HepG2 (cell line): ENCODE results near the gene DIPK1B. TPM values are rescaled to one million over a fixed set of nuclear protein-coding genes. Genes with fewer than 3 reads are reported as not detected.

Source experiments
- ATAC-seq: fragments of 200-7000 bp; cut with Tn5 transposase; 3 replicates; pipeline ENCODE4 v1.9.1; 2020; ENCODE audit warnings: mild to moderate bottlenecking, moderate library complexity
- BruUV-seq: library from RNA; stranded (reverse); fragments of 400-500 nt; replicated peaks from 2 replicates; lab custom pipeline; 2021; lab: Mats Ljungman, UMichigan
- CTCF ChIA-PET: fragments of 300-600 bp; formaldehyde crosslinking; extraction: SDS; loops from one replicate; lab custom pipeline; 2021; ENCODE audit warnings: low total read pairs, inconsistent platforms, low intra/inter-chr PET ratio; lab: Yijun Ruan, JAX
- POLR2A ChIA-PET: fragments of 350-600 bp; sonication (Branson Sonifier 250); formaldehyde crosslinking; loops from one replicate; lab custom pipeline; 2020; ENCODE audit warnings: antibody characterized with exemption, inconsistent platforms; lab: Yijun Ruan, JAX
- DNase-seq: peaks from one replicate; pipeline ENCODE4 v3.0.0-alpha.2; 2015; ENCODE audit warnings: low spot score
- FAIRE-seq: peaks from 3 replicates; lab custom pipeline; 2011; peaks lifted over from hg19 to GRCh38; lab: Jason Lieb, UNC
- H2AFZ ChIP-seq: one replicate; pipeline ENCODE4 v1.6.1; 2011; ENCODE audit warnings: low read length, inconsistent platforms
- H3K27ac ChIP-seq: fragments of 300-600 bp; 3 replicates; pipeline ENCODE4 v1.8.0; 2011; ENCODE audit warnings: mixed run types, mild to moderate bottlenecking, mixed read lengths, low read length, inconsistent platforms; ENCODE audit not compliant: insufficient read depth; ENCODE audit errors: extremely low read length
- H3K27me3 ChIP-seq, 2 experiments: fragments of 200-600 bp in 1 of 2; 2 replicates in 1 of 2; 3 replicates in 1 of 2; pipeline versions ENCODE4 v1.6.0 to v1.8.0; 2011; ENCODE audit warnings: low read length in 2 of 2, mild to moderate bottlenecking in 2 of 2, moderate library complexity in 2 of 2, inconsistent platforms in 1 of 2; ENCODE audit not compliant: insufficient read depth in 2 of 2, control insufficient read depth in 1 of 2
- H3K36me3 ChIP-seq, 2 experiments: fragments of 200-600 bp in 1 of 2; replicated peaks in 1 of 2; 2 replicates in 1 of 2; 3 replicates in 1 of 2; pipeline versions ENCODE4 v1.5.1 to v1.8.0; 2011; ENCODE audit warnings: low read length in 2 of 2, inconsistent platforms in 1 of 2; ENCODE audit not compliant: insufficient read depth in 2 of 2, control insufficient read depth in 1 of 2
- H3K4me1 ChIP-seq: 2 replicates; pipeline ENCODE4 v1.5.1; 2012; ENCODE audit warnings: low read length, inconsistent platforms; ENCODE audit not compliant: insufficient read depth
- H3K4me2 ChIP-seq: 2 replicates; pipeline ENCODE4 v1.6.0; 2011; ENCODE audit warnings: low read depth, low read length, inconsistent platforms
- H3K4me3 ChIP-seq, 3 experiments: fragments of 200-600 bp in 1 of 3; sonication (generic), shearing (Covaris generic) in 1 of 3; replicated peaks in 1 of 3; 2 replicates each; pipeline ENCODE4 v1.5.1; 2011 to 2016; ENCODE audit warnings: low read length in 3 of 3, inconsistent platforms in 2 of 3, low read depth in 2 of 3, mild to moderate bottlenecking in 2 of 3, control low read depth in 1 of 3, mixed read lengths in 1 of 3; ENCODE audit not compliant: insufficient read depth in 1 of 3
- H3K79me2 ChIP-seq: one replicate; pipeline ENCODE4 v1.6.1; 2011; ENCODE audit warnings: low read length, inconsistent platforms; ENCODE audit not compliant: insufficient read depth
- H3K9ac ChIP-seq: 2 replicates; pipeline ENCODE4 v1.6.0; 2011; ENCODE audit warnings: mild to moderate bottlenecking, low read depth, low read length, inconsistent platforms; ENCODE audit not compliant: insufficient read depth
- H3K9me3 ChIP-seq: 2 replicates; pipeline ENCODE4 v1.5.1; 2012; ENCODE audit warnings: mild to moderate bottlenecking, low read length
- H4K20me1 ChIP-seq: 2 replicates; pipeline ENCODE4 v1.6.0; 2011; ENCODE audit warnings: inconsistent platforms, mild to moderate bottlenecking, low read length, moderate library complexity; ENCODE audit not compliant: insufficient read depth
- ATAD3A ChIP-seq: sonication (generic); formaldehyde crosslinking; IDR thresholded peaks from 2 replicates; pipeline ENCODE4 v1.4.0; 2020; ENCODE audit warnings: missing genetic modification reagents
- DR1 ChIP-seq: sonication (generic); formaldehyde crosslinking; IDR thresholded peaks from 2 replicates; pipeline ENCODE4 v1.8.0; 2021; ENCODE audit warnings: mild to moderate bottlenecking, missing genetic modification reagents, inconsistent platforms
- NONO ChIP-seq, 2 experiments: fragments of 450-650 bp in 1 of 2; sonication (generic) in 1 of 2; formaldehyde crosslinking in 1 of 2; IDR thresholded peaks in 1 of 2; conservative IDR thresholded peaks in 1 of 2; 2 replicates each; pipeline versions ENCODE4 v1.6.1 to v1.8.0; 2017 to 2022; ENCODE audit warnings: mild to moderate bottlenecking in 1 of 2, missing genetic modification reagents in 1 of 2, moderate library complexity in 1 of 2
- RARA ChIP-seq: IDR thresholded peaks from 2 replicates; pipeline ENCODE4 v1.6.1; 2016; ENCODE audit warnings: missing genetic modification reagents, missing compliant biosample characterization
- ZBTB10 ChIP-seq: sonication (generic); formaldehyde crosslinking; IDR thresholded peaks from 2 replicates; pipeline ENCODE4 v1.4.0; 2020; ENCODE audit warnings: missing genetic modification reagents, borderline replicate concordance
- WGBS: methylation state at CpG from one replicate; pipeline ENCODE4 v1.1.6; 2017; ENCODE audit warnings: low lambda C conversion rate; 5-methylcytosine and 5-hydroxymethylcytosine counted together
- in situ Hi-C: cut with HindIII; loops from 2 replicates; pipeline ENCODE4 v1.10.0; 2017; ENCODE audit warnings: low pct_unique_long_range_greater_than_20kb; ENCODE audit not compliant: extremely low pct_ligation_motif_present
- intact Hi-C: fragments of 100-400 bp; cut with micrococcal nuclease; formaldehyde crosslinking; loops from one replicate; pipeline ENCODE4 v1.10.0; 2022; ENCODE audit not compliant: unreplicated experiment
- polyA plus RNA-seq, 8 experiments: library from polyadenylated mRNA; depleted of rRNA in 3 of 8; stranded (reverse) in 7 of 8; unstranded in 1 of 8; fragments of >200 nt; fragmentation: Illumina TruSeq in 4 of 8; extraction: Trizol in 4 of 8; gene quantifications; 2 replicates each; pipeline versions ENCODE4 v1.2.1 to v1.2.3, GENCODE V29; 2011 to 2016; ENCODE audit warnings: low read depth in 4 of 8, missing spikeins in 1 of 8, mixed read lengths in 1 of 8; ENCODE audit not compliant: insufficient read depth in 1 of 8
- total RNA-seq, 5 experiments: library from RNA; depleted of rRNA; stranded (reverse); fragments of >200 nt; fragmentation: Illumina TruSeq; extraction: Trizol; gene quantifications; 2 replicates each; pipeline ENCODE4 v1.2.3, GENCODE V29; 2016; ENCODE audit warnings: low read depth in 1 of 5

DIPK1B gene
- total and polyA plus RNA-seq, 2 of the 13 experiments (the other 11 are each of a cell fraction or from before 2014, with no cell fraction given): 0.18 to 3.9 TPM

- ATAC-seq (no peak), FAIRE-seq (no peak)
- POLR2A ChIA-PET: no interaction called here
Observed at GRCh38 chr9:136759436-136760325, 47.3 kb downstream of the DIPK1B start.

More at GRCh38 chr9:136759436-136760325, 47.3 kb downstream of the DIPK1B start:
- no TSS peak for BruUV-seq
- H3K9ac ChIP-seq: no peak overlapping the region
- no peaks in the 10 kb centered on the region for H3K79me2 ChIP-seq
- no peak overlapping the region for H3K4me3 ChIP-seq
- no peaks in the 10 kb centered on the region for H3K36me3 ChIP-seq
- no peak overlapping the region for H3K27ac ChIP-seq
- H2AFZ ChIP-seq: no peak overlapping the region
- intact Hi-C loops (no loop called here), in situ Hi-C loops (no loop called here)
- no peaks in the 10 kb centered on the region for H4K20me1 ChIP-seq
- H3K9me3 ChIP-seq: no peaks in the 10 kb centered on the region
- CTCF ChIA-PET: no interaction called here
- peaks cover 5 to 27% of the 10 kb centered on the region in 2 experiments; a peak in 3 of 5 replicates for H3K27me3 ChIP-seq
- 60% methylated on average over 15 of the region's 27 CpGs for WGBS
- H3K4me1 ChIP-seq: peaks cover 45% of the 10 kb centered on the region
- TF ChIP-seq ZBTB10 (no peak), DR1 (CRISPR knock-in tag) (no peak), ATAD3A (CRISPR knock-in tag) (no peak), RARA (no peak), NONO (IDR thresholded peaks at IDR 0.05) (no peak), NONO (CRISPR knock-in tag; conservative IDR thresholded peaks at IDR 0.05) (no peak)
- DNase-seq: no peak
- H3K4me2 ChIP-seq: no peak overlapping the region
